Measurements from ENCODE around the gene ATE1. TPM values are rescaled to one million over a fixed set of nuclear protein-coding genes. Genes with fewer than 3 reads are reported as not detected.
A peak's percentile ranks its signal among the peaks of the same experiment; 100 is the strongest.

Gene ATE1
- total RNA-seq, 4 donors from 2014 or later: 13.5 to 90.2 (median 27.7) TPM

- intact Hi-C loops (cut with DNase I; ENCODE audit: low total_unique reads): no loop called here
- Histone ChIP-seq H3K27me3 (no peaks in the 10 kb centered on the region), H3K36me3 (no peaks in the 10 kb centered on the region), H3K9me3 (no peaks in the 10 kb centered on the region), H3K27ac (no peak overlapping the region), H3K4me1 (no peaks in the 10 kb centered on the region), H3K4me3 (no peak overlapping the region)
- no peak for TF ChIP-seq POLR2A (IDR thresholded peaks at IDR 0.05)
- TF ChIP-seq CTCF (IDR thresholded peaks at IDR 0.05): no peak
- DNase-seq: no peak
These were observed 187.8 kb downstream of the ATE1 start for GRCh38 chr10:121740069-121740468.

GRCh38 chr10:121739114-121739513, 188.7 kb downstream of the ATE1 start:
- intact Hi-C loops (cut with DNase I; ENCODE audit: low total_unique reads): loop anchor here (10.0 kb wide), 1 partner anchor 794 kb away; no protein-coding TSS in a partner anchor
- H3K4me1 ChIP-seq: no peaks in the 10 kb centered on the region
- H3K4me3 ChIP-seq: no peak overlapping the region
- H3K36me3 ChIP-seq: no peaks in the 10 kb centered on the region
- H3K9me3 ChIP-seq: no peaks in the 10 kb centered on the region
- DNase-seq: no peak
- no peak overlapping the region for H3K27ac ChIP-seq
- TF ChIP-seq CTCF (IDR thresholded peaks at IDR 0.05): no peak
- no peak for TF ChIP-seq POLR2A (IDR thresholded peaks at IDR 0.05)
- no peaks in the 10 kb centered on the region for H3K27me3 ChIP-seq

- Histone ChIP-seq H3K9me3 (no peaks in the 10 kb centered on the region), H3K4me1 (no peaks in the 10 kb centered on the region), H3K27me3 (no peaks in the 10 kb centered on the region), H3K36me3 (no peaks in the 10 kb centered on the region), H3K27ac (no peak overlapping the region), H3K4me3 (no peak overlapping the region)
- TF ChIP-seq CTCF (IDR thresholded peaks at IDR 0.05) (no peak), POLR2A (IDR thresholded peaks at IDR 0.05) (no peak)
- DNase-seq: no peak
- intact Hi-C loops (cut with DNase I; ENCODE audit: low total_unique reads): loop anchor here (10.0 kb wide), 1 partner anchor 792 kb away; no protein-coding TSS in a partner anchor
These were observed 191.3 kb downstream of the ATE1 start for GRCh38 chr10:121736315-121737130.

- no peaks in the 10 kb centered on the region for H3K27me3 ChIP-seq
- no peaks in the 10 kb centered on the region for H3K36me3 ChIP-seq
- H3K4me3 ChIP-seq: no peak overlapping the region
- intact Hi-C loops (cut with DNase I; ENCODE audit: low total_unique reads): loop anchor here (10.0 kb wide), 1 partner anchor 790 kb away; no protein-coding TSS in a partner anchor
- no peaks in the 10 kb centered on the region for H3K4me1 ChIP-seq
- no peak overlapping the region for H3K27ac ChIP-seq
- no peaks in the 10 kb centered on the region for H3K9me3 ChIP-seq
- no peak for DNase-seq
- TF ChIP-seq POLR2A (IDR thresholded peaks at IDR 0.05): no peak
- TF ChIP-seq CTCF (IDR thresholded peaks at IDR 0.05): no peak
These were observed 192.6 kb downstream of the ATE1 start for GRCh38 chr10:121735263-121735662.

- DNase-seq: no peak
- H3K4me3 ChIP-seq: no peak overlapping the region
These were observed 193.2 kb downstream of the ATE1 start for GRCh38 chr10:121734589-121735045.

More at GRCh38 chr10:121734589-121735045, 193.2 kb downstream of the ATE1 start:
- no peak for TF ChIP-seq POLR2A (IDR thresholded peaks at IDR 0.05)
- TF ChIP-seq CTCF (IDR thresholded peaks at IDR 0.05): peak; percentile 22 to 59 (median 48)
- Histone ChIP-seq H3K27ac (no peak overlapping the region), H3K36me3 (no peaks in the 10 kb centered on the region), H3K27me3 (no peaks in the 10 kb centered on the region), H3K4me1 (no peaks in the 10 kb centered on the region), H3K9me3 (no peaks in the 10 kb centered on the region)
- intact Hi-C loops (cut with DNase I; ENCODE audit: low total_unique reads): loop anchor here (10.0 kb wide), 1 partner anchor 790 kb away; no protein-coding TSS in a partner anchor

Measured in uterus (tissue), 4 donors.